ENCODE data around the gene KRT81.

DNA sequence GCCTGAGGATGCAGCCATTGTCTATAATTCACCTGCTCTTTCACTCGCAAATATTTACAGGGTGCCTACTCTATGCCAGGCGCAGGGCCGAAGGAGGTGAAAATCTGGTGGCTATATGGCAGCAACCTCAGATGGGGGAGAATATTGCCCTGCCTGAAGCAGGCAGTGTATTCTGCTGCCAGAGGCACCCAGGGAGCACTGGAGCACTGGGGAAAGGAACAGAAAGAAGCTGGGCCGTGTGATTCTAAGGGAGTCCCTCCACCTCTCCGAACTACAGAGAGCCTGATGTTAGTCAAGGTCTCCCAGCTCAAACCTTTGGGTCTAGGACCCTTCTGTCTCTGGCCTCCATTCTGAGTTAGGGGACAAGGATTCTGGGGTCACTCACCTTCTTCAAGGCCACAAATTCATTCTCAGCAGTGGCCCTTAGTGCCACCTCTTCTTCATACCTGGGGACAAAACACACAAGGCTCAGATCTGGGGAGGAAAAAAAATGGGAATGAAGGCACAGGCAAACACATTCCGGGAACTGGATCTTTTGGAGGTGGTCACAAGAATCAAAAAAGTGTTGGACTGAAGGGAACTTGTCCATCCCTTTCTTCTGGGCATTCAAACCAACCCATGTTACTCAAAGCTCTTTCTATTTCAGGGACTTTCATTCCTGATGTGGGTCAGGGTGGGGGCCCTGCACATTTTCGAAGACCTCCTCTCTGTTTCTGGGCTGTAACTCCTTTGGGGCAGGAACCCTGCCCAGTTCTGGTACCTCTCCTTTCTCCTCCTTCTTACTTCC, 36.2 kb downstream of the KRT81 start:
- TF ChIP-seq, protein P1, sequence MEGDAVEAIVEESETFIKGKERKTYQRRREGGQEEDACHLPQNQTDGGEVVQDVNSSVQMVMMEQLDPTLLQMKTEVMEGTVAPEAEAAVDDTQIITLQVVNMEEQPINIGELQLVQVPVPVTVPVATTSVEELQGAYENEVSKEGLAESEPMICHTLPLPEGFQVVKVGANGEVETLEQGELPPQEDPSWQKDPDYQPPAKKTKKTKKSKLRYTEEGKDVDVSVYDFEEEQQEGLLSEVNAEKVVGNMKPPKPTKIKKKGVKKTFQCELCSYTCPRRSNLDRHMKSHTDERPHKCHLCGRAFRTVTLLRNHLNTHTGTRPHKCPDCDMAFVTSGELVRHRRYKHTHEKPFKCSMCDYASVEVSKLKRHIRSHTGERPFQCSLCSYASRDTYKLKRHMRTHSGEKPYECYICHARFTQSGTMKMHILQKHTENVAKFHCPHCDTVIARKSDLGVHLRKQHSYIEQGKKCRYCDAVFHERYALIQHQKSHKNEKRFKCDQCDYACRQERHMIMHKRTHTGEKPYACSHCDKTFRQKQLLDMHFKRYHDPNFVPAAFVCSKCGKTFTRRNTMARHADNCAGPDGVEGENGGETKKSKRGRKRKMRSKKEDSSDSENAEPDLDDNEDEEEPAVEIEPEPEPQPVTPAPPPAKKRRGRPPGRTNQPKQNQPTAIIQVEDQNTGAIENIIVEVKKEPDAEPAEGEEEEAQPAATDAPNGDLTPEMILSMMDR (IDR thresholded peaks at IDR 0.05; ENCODE audit: poor library complexity, severe bottlenecking), result no peak
- TF ChIP-seq, protein P2, sequence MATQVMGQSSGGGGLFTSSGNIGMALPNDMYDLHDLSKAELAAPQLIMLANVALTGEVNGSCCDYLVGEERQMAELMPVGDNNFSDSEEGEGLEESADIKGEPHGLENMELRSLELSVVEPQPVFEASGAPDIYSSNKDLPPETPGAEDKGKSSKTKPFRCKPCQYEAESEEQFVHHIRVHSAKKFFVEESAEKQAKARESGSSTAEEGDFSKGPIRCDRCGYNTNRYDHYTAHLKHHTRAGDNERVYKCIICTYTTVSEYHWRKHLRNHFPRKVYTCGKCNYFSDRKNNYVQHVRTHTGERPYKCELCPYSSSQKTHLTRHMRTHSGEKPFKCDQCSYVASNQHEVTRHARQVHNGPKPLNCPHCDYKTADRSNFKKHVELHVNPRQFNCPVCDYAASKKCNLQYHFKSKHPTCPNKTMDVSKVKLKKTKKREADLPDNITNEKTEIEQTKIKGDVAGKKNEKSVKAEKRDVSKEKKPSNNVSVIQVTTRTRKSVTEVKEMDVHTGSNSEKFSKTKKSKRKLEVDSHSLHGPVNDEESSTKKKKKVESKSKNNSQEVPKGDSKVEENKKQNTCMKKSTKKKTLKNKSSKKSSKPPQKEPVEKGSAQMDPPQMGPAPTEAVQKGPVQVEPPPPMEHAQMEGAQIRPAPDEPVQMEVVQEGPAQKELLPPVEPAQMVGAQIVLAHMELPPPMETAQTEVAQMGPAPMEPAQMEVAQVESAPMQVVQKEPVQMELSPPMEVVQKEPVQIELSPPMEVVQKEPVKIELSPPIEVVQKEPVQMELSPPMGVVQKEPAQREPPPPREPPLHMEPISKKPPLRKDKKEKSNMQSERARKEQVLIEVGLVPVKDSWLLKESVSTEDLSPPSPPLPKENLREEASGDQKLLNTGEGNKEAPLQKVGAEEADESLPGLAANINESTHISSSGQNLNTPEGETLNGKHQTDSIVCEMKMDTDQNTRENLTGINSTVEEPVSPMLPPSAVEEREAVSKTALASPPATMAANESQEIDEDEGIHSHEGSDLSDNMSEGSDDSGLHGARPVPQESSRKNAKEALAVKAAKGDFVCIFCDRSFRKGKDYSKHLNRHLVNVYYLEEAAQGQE (IDR thresholded peaks at IDR 0.05; ENCODE audit: borderline replicate concordance), result no peak
